ENCODE data around the gene VPS13D.
"Not testable (repeated sequence)": the region's sequence is repeated elsewhere in the genome, so short reads cannot be mapped to it uniquely, and the experiment has no call there.

VPS13D gene

DNA sequence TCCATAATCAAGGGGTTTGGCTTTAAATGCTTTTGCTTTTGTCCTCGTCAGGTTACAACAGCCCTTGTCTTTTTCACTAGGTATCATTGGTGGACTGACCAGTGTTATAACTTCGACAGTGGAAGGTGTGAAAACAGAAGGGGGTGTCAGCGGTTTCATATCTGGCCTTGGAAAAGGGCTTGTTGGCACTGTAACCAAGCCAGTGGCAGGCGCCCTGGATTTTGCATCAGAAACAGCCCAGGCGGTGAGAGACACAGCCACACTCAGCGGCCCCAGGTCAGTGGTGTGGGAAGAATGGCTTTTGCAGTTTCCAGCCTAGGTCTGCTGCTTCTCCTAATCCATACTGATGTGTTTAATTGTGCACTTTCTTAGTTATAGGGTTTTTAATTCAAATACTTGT lies 230.3 kb downstream of the VPS13D start:
- in situ Hi-C loops (cut with HindIII; ENCODE audit: low sequenced_read_pairs), result no loop called here

DNA sequence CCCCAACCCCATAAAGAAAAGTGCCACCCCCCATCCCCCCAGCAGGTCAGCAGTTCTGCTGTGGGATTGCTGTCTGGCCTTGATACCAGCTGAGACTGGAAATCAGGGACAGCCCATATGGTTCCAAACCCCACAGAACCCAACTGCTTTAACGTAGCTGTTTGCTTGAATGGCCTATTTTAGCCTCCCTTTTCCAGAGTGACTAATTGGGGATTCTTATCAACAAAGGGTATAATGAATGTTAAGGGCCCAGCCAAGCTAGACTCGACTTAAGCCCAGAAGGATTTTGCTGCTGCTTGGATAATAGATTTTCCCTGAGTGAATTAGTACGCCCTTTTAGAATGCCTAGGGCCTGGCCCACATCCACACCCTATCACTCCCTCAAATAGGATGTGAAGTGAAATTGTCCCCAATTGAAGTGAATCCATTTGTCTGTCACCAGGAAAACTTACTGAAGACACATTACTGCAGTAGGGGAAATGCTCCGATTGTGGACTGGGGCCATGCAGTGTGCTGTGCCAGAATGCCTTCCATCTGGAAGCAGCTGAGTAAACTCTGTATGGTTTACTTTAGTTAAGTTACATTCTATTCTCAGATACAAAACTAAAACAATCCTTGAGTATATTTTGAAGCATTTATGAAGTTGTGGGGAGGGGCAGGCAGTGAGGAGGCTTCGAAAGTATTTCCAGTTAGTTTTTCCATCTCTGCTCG lies 231.2 kb downstream of the VPS13D start:
- in situ Hi-C loops (cut with HindIII; ENCODE audit: low sequenced_read_pairs), result no loop called here

DNA sequence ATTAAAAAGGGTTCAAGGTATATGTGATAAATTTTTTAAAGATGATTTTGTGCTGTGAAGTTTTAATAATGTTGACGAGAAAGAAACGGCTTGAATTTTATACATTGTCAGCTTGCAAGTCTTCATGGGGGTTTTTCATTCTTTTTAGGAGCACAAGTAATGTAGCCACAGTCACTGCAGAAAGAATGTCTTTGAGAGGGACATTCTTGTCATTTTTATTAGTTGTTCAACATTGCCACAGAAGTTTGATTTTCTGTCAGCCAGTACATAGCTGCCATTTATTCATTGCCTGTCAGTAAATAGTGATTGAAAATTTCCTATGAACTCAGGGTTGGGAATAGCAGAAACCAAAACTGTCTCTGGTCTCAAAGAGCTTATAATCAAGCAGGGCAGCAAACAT lies 231.9 kb downstream of the VPS13D start:
- in situ Hi-C loops (cut with HindIII; ENCODE audit: low sequenced_read_pairs), result no loop called here

DNA sequence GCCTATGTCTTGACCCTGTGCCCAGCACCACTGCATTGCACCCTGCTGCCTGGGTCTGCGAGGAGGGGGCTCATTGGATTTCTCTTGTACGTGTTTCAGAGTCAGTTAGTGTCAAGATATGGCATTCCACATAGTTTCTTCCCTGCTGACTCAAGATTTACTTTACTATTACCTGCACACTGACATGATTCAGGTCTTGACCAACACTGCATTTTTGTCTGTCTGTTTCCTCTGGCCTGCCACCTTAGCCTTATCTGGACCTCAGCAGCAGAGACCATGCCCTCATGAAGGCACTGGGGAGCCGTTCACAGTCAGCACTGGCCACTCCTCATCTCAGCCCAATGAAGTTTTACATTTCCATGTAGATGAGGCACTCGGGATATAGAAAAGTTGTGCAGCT lies 232.8 kb downstream of the VPS13D start:
- in situ Hi-C loops (cut with HindIII; ENCODE audit: low sequenced_read_pairs), result no loop called here

DNA sequence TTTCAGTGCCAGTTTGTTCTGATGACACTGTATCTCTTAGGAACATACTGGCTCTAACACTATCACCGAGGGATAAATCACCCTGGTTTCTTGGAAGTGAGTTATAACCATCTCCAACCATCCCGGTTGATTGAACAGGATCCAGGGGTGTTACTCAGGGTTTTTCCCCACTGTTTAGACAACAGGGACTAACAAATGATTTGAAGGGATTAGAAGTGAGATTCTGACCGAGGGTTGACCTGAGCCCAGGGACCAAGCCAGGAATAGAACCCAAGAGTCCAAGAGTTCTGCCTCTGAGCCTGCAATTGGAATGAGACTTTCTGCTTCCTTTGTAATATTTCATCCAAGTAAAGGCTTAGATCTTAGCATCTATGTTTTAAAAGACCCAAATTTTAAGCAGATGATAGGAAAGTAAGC lies 234.2 kb downstream of the VPS13D start:
- in situ Hi-C loops (cut with HindIII; ENCODE audit: low sequenced_read_pairs), result no loop called here

DNA sequence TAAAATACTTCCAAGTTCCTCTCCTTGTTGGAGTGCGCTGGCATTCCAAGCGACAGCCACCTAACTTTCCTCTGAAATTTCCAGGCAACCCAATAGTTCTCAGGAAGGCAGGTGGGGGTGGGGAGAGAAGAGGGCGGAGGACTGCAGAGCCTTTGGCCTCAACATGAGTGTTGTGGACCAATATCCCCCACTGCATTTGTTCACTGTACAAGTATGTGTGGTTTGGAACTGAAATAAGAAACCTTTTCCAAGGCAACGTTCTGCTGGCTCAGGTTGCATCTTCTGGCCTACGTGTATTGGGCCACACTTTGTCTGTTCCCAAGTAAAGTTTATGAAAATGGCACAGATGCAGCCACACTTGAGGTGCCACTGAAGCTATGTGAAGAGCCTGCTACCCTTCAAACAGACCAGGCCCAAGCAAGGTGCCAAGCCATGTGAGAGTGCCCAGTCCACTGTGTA lies 234.8 kb downstream of the VPS13D start:
- in situ Hi-C loops (cut with HindIII; ENCODE audit: low sequenced_read_pairs), result no loop called here

DNA sequence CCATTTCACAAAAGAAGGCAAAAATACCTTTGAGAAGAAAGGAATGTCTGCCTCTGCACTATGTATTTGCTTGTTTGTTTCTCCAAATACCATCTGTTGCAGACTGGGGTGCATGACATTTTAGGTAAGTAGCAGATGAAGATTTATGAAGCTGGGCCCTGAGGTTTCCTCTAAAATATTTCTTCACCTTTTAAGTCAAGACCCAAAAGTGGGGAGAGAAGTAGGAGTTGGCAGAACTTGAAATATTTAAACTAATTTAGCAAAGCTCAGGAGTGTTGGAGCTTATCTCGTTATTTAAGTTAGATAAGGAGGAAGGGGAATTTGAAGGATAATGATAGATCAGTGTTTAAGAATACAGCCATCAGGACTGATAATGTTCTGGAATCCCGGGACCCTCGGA lies 235.3 kb downstream of the VPS13D start:
- in situ Hi-C loops (cut with HindIII; ENCODE audit: low sequenced_read_pairs), result no loop called here

DNA sequence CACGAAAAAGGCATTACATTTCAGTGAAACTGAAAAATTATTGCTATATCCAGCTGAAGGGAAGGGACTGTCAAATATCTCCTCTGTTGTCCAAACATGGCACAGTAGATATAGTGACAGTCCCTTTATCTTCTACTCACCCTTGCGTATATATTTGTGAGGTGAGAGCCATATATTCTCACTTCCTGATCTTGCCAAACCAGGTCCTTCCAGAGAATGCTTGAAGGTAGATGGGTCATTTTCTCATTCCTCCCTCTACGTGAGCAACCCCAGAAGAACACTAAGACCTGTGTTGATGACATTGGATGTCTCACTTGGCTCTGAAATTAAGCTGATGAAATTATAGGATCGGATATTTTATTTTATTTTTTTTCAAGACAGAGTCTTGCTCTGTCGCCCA lies 237.0 kb downstream of the VPS13D start:
- in situ Hi-C loops (cut with HindIII; ENCODE audit: low sequenced_read_pairs), result no loop called here

DNA sequence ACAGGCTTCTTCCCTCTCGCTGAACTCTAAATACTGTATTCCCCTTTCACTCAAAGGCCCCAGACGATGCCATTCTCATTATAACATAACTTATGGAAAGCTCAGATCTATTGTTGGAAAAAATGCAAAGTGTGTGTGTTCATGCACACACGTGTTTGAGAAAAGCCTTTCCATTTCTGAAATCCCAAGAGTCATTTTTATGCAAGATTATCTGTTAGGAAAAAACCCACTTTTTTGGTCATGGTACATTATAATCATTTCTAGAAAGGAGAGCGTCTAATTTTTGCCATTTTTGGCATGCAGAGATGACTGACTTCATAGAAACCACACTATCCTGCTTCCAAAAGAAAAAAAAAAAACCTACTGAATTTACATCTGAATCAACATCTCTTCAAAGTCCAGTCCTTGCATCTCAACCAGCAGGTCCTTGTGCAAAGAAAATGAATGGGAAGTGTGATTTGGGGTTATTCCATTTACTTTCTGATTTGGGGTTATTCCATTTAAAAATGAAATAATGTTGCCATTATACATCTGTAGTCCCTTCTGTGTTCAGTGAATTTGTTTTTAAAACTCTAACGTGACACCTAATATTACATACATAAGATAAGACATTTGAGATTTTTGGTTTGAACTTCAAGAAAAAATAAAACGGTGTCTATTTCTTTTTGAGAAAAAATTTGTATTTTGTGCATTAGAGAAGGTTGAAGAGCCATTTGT lies 237.9 kb downstream of the VPS13D start:
- in situ Hi-C loops (cut with HindIII; ENCODE audit: low sequenced_read_pairs), result no loop called here

DNA sequence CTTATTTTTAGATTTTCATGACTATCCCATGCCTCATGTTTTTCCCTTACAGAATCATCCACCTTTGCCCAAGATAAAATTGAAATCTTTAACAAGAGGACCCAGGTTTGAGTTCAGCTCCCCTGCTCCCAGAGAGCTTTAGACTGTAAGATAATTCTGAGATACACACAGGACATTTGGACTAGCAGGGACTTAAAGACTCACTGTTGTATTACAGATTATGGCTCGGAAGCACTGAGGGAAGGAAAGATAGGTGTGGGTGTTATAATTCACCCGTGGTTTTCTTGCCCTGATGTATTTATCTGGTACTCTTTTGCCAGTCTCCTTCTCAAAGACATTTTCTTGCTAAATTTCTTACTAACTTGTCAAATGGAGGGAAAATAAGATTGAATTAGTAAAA lies 238.5 kb downstream of the VPS13D start:
- in situ Hi-C loops (cut with HindIII; ENCODE audit: low sequenced_read_pairs), result no loop called here

DNA sequence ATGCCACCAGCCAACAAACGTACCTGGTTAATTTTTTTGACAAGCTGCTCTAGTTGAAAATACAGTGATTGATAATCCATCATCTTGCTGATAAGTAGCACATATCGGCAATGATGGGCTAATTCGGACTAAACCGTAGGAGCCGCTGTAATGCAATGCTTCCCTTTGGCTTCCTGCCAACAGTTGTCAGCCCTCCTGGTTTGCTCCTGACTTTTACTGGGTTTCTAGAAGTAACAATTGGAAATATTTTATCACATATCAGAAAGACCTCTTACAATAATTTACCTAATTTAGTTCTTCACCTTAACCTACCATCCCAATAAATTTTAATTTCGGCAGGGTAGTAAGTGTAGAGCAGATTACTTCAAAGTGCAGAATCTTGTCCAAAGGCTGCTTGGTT lies 239.7 kb downstream of the VPS13D start:
- in situ Hi-C loops (cut with HindIII; ENCODE audit: low sequenced_read_pairs), result no loop called here

DNA sequence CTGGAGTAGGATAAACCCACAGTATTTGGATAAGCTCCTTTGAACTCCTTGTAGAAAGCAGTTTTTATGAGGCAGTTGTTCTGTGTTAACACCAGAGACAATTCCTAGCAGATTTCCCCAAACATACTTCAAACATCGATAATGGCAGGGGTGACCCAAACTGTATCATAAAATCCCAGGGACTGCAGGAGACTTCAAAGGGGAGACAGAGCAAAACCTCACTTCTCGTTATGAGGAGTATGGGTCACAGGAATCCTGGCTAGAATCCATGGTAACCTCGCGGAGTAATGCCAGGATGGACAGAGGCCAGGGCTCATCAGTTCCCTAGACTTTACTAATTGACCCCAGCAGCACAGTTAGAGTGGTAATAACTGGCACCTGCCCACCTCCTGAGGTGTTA lies 240.2 kb downstream of the VPS13D start:
- in situ Hi-C loops (cut with HindIII; ENCODE audit: low sequenced_read_pairs), result no loop called here

DNA sequence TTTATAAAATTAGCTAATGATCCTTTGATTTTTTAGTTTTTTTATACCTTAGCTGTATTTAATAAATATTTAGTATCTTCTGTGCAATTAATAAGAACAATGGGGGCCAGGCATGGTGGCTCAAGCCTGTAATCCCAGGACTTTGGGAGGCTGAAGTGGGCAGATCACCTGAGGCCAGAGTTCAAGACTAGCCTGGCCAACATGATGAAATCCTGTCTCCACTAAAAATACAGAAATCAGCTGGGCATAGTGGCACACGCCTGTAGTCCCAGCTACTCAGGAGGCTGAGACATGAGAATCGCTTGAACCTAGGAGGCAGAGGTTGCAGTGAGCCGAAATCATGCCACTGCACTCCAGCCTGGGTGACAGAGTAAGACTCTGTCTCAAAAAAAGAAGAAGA lies 241.1 kb downstream of the VPS13D start:
- in situ Hi-C loops (cut with HindIII; ENCODE audit: low sequenced_read_pairs), result not testable (repeated sequence)

DNA sequence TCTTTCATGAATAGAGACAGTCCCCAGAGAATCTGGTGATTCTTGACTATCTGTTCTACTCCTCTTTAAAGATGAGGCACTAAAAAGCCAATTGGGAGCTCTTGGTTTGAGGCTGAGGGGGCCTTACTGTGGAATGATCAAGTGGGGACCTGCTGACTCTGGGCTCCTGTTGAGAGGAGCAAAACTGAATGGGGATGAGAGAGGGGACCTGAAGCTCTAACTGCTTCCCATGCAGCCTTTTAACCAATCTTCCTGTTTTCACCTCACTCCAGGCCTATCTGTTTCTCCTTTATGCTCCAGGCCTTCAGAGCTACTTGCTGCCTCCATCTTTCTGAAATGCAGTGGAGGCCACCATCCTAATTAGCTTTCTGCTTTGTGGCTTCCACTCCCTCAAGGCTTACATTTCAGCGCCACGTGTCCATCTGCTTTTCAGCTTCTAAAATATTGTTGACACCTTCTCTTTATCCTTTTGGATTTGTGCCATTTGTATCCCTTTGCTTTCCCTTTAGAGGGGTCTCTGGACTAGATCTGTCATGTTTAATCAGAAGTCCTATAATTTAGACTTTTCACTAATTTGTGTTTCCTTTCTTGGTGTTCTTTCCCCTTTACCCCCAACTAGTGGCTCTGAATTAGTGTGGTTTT lies 242.4 kb downstream of the VPS13D start:
- in situ Hi-C loops (cut with HindIII; ENCODE audit: low sequenced_read_pairs), result no loop called here

DNA sequence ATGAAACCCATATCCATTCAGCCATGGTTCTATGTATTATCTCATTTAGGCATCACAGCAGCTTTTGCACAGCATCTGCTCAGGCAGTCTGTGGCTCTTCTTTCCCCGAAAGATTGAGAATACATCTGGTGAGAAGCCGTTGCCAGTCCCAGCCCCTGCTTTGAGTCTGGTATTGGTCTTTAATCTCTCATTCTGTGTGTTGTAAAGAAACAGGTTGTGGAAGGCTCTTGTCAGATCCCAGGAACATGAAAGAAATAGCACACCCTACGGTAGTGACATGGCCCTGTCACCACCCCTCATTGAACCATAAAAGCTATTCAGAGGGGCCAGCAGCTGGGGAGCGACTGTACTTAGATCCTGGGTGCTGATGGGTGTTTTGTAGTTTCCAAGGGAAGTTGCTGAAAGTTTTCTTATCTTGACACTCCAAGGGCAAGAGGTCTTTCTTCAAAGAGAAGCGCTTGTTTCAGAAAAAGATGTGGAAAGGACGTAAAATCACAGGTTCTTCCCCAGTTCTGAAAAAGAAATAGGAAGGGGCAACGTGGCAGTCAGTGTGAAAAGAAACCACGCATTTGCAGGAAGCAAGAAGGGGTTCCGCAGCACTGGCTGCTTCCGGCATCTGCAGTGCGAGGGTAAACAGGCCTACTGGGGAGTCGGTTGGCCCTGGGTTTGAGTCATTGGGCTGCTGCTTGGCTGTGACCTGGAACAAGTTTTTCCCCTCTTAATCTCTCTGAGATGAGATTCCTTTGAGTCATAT lies 243.1 kb downstream of the VPS13D start:
- in situ Hi-C loops (cut with HindIII; ENCODE audit: low sequenced_read_pairs), result no loop called here

DNA sequence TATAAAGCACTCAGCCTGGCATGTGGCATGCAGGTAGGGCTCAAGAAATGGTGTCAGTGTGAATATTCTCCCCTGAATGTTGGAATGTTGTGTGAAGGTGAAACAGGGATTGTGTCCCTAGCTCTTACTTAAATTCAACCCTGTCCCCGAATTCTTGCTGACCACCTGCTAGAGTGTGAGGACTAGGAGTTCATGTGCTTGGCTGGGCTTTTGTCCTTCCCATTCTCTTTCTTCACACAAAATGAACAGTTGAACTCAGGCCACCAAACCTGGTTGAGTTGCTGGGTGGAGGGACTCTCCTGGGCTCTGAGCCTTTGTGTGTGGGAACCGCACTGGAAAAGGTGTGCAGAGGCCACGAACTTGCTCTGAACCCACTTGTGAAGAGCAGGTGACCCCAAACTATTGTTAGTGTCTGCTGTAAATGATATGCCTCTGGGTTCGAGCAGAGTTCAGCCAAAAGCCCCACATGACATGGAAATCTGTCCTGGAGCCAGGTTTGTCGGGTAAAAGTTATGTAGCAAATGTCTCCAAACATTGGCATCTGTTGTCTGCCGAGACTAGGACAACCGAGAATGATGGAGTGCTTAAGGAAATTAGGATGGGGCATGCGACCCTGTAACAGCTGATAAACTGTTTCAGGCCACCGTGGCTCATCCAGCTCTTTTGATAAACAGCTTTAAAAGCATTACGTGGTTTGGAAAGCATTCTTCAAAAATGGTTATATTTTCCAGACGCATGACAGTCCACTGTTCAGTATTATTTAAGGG lies 243.9 kb downstream of the VPS13D start:
- in situ Hi-C loops (cut with HindIII; ENCODE audit: low sequenced_read_pairs), result no loop called here

DNA sequence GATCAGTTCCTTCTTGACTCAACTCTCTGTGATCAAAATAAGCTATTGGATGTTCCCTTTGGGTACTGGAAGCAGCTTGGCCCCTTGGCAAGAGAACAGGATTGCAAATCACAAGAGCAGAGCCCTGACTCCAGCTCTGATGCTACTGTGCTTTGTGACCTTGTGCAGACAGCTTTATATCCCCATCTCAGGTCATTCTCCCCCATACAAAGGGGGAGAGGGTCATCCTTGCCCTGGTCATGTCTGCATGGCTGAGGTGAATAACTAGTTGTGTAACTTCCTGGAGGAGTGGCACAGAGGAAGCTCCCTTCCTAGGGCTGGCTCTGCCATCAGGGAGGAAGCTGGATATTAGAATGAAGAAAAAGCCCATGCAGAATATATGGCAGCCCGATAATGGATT lies 245.3 kb downstream of the VPS13D start:
- in situ Hi-C loops (cut with HindIII; ENCODE audit: low sequenced_read_pairs), result no loop called here

DNA sequence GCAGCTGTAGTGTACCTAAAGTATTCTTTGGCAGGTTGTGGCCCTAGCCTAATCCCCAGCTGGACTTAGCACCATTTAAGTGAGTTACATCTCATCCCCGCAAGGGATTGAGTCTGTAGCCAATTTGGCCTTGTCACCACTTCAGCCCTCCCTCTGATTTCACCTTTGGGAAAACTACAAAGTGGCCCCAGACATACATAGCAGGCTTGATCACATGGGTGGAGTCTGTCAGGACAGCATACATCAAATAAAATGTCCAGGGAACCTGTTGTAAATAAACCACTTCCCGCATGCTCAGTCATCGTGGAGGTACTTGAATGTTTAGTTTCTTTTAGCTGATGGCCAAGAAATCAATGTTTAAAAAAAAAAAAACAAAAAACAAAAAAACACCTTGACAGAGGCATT lies 245.7 kb downstream of the VPS13D start:
- in situ Hi-C loops (cut with HindIII; ENCODE audit: low sequenced_read_pairs), result no loop called here

DNA sequence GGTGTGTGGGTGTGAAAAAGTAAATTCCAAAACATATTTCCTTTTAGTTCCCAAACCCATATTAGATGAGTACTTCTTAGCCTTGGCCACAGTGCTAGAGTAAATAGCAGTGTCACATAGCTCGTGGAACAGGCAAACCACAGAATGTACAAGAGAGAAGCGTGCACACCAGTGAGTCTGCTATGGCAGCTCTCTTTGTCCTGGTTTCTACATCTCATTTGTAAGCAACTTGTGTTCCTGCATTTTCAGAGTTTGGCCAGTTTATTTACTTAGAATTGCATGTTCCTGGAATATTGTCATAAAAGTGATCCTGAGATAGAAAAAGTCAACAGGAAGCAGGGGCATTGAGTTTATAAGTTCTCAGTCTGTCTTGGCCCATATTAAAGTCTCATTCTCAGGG lies 246.1 kb downstream of the VPS13D start:
- in situ Hi-C loops (cut with HindIII; ENCODE audit: low sequenced_read_pairs), result no loop called here

DNA sequence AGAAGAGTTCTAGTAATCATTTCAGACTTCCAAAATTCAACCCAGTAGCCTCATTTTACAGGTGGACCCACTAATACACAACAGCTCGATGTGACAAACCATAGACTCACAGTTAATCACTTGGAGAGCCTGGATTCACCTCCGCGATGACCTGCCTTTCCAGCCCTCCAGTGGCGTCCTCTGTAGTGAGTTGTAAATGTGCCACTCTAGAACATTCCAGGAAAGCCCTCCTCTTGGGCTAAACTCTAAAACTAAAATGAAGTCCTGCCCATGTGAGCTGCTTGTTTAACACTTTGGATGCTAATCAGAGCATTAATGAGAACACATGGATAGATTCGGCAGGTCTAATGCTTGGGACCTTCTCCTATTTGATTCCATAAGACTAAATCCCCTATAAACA lies 247.5 kb downstream of the VPS13D start:
- in situ Hi-C loops (cut with HindIII; ENCODE audit: low sequenced_read_pairs), result no loop called here

Measured in DLD1 (cell line).